T-helper 9 cell (primary cell): ENCODE measurements around the gene ARHGEF1.
A peak's percentile ranks its signal among the peaks of the same experiment; 100 is the strongest.

Experiments
- DNase-seq: peaks from one replicate; pipeline ENCODE4 v3.0.0-alpha.2; 2020

The ARHGEF1 gene

GRCh38 chr19:41886761-41887710, 4.1 kb downstream of the ARHGEF1 start:
- DNase-seq, result peak; percentile 54

GRCh38 chr19:41887711-41888382, 4.9 kb downstream of the ARHGEF1 start:
- peak; percentile 75 for DNase-seq

- no peak for DNase-seq
These were observed 5.9 kb downstream of the ARHGEF1 start for GRCh38 chr19:41888926-41889325.

DNA sequence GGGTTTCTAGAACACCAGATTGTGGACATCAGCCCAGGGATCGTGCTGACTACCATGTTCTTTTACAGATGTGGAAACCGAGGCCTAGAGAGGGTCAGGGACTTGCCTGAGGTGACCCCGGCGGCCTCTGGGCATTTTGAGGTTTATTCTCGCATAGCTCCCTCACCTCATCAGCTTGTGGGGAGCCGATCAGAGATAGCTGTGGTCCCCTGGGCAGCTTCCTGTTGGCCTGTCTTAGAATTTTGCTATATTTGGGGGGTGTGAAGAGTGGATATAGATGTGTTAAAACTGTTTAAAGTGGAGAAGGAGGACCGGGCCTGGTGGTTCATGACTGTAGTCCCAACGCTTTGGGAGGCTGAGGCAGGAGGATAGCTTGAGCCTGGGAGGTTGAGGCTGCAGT, 6.9 kb downstream of the ARHGEF1 start:
- no peak for DNase-seq

DNA sequence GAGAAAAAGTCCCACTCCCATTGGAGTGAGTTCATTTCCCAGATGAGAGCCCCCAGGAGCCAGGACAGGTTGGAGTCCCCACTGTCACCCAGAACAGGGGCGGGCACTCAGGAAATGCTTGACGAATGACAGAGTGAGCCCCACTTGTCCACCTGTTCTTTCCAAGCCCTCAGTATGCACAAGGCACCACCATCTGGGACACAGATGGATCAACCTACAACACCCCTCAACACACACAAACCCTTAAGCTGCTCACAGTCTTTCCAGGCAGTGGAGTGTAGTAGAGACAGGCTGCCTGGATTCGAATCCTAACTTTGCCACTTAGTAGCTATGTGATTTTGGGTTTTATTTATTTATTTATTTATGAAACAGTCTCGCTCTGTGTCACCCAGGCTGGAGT, 8.0 kb downstream of the ARHGEF1 start:
- no peak for DNase-seq

DNA sequence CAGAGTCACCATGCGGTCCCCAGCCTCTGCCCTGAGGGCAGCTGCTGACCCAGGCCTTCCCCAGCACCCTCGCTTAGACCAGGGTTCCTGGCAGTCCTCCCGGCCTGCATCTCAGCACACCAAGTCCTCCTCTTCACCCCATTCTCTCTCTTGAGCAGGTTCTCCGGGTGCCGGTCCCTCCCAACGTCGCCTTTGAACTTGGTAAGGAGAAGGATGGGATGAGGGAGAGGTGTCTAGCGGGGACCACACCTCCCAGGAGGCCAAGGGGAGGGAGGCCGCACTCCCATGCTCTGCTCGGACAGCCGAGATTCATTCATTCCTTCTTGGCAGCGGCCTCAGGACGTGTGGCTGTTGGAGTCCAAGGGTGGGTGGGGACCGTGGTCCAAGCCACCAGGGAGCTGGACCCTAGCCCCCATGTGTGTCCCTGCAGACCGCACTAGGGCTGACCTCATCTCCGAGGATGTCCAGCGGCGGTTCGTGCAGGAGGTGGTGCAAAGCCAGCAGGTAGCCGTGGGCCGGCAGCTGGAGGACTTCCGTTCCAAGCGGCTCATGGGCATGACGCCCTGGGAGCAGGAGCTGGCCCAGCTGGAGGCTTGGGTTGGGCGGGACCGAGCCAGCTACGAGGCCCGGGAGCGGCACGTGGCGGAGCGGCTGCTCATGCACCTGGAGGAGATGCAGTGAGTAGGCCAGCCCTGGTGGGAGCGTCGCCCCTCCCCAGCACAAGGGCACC, 9.4 kb downstream of the ARHGEF1 start:
- no peak for DNase-seq

DNA sequence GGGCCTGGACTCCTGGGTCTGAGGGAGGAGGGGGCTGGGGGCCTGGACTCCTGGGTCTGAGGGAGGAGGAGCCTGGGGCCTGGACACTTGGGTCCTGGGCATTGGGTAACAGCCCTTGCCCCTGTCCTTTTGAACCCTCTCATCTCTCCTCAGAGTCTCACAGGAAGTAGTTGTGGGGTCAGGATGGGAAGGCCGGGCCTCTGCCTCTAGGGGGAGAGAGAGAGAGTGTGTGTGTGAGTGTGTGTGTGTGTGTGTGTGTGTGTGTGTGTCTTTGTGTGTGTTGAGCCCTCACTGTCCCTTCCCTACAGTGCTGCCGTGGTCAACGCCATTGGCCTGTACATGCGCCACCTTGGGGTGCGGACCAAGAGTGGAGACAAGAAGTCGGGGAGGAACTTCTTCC, 10.9 kb downstream of the ARHGEF1 start:
- DNase-seq, result no peak

DNA sequence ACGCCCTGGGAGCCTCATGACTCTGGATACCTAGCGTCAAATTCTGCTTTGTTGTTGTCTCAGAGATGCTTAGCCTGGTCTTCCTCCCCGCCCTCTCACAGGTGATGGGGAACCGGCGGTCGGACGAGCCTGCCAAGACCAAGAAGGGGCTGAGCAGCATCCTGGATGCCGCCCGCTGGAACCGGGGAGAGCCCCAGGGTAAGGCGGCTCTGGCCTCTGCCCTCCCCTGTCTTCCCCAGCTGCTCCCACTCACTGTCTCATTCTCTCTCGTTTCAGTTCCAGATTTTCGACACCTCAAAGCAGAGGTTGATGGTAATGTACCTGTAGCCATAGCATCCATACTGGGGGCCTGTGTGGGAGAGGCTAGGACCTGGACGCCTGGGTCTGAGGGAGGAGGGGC, 11.4 kb downstream of the ARHGEF1 start:
- DNase-seq, result no peak

DNA sequence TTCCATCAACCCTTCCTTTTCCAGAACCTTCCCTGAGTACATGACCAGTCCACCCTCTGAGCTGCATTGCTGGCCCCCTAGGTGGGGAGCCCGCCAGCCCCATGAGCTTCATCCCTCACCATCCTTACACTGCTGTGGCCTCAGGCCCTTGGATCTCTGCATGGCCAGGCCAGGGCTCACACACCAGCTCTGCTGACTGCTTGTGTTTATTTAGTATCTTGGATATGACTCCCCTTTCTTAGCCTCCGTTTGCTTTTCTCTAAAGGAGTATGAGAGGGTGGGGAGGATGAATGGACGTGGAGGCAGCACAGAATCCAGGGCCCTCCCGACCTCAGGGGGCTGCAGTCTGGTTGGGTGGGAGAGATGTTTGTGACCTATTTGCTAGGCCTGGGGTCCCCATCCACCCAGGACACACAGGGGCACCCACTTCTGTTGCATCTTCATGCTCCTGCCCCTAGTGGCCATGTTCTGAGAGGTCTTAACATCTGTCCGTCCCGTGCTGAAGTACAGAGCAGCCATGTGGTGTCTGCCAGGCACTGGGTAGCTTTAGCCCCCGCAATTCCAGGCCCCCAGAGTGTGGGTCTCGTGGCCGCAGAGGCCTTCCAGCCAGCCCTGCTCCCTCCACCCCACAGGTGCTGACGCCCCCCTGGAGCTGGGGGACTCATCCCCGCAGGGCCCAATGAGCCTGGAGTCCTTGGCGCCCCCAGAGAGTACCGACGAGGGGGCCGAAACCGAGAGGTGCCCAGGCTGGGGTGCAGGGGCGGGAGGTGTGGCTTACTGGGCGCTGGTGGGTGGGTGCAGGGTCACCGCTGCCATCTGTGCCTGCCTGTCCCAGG, 13.0 kb downstream of the ARHGEF1 start:
- no peak for DNase-seq

- no peak for DNase-seq
These were observed 13.6 kb downstream of the ARHGEF1 start for GRCh38 chr19:41896581-41896942.

DNA sequence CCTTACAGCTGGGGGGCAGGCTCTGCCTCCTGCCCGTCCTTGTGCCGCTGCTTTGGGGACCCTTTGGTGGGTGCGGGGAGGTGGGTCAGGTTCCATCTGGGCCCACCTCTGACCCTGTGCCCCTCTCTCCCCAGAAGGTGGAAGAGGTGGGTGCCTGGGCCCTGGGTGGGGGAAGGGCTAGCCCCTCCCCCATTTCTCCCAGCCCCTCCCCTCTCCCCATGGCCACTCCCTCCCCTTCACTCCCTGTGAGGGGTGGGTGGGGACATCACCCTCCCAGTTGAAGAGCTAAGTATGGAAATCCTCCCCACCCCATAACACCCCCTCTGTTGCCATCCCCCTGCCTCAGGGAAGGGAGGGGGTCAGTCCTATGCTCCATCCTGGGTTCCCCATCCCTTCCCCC, 14.2 kb downstream of the ARHGEF1 start:
- no peak for DNase-seq

DNA sequence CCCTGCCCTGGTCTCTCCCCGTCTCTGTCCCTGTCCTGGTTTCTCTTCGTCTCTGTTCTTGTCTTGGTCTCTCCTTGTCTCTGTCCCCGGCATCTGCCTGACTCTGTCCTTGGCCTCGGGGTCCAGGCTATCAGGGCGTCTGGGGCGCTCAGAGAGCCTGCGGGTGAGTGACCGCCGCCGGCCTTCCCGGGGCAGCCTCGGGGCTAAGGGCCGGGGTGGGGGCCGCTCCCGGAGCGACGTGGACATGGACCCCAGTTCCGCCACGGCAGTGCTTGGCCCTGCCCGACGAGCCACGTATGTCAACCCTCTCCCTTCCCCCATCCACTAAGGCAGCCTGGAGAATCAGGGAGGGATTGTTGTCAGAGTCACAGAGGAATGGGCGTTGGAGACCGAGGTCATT, 14.8 kb downstream of the ARHGEF1 start:
- no peak for DNase-seq

DNA sequence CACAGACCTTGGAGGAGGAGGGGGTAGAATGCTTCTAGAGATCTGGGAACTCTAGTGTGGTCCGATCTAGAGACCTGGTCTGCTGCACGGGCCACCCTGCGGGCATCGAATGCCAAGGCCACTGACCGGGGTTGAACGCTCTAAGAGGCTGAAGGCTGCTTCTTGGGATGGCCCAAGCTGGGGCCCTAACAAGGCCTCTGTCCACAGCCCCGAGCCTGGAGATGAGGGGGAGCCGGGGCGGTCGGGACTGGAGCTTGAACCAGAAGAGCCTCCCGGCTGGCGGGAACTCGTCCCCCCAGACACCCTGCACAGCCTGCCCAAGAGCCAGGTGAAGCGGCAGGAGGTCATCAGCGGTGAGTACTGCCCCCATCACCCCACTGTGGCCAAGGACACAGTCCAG, 15.3 kb downstream of the ARHGEF1 start:
- no peak for DNase-seq

- DNase-seq, result no peak
These were observed 18.9 kb downstream of the ARHGEF1 start for GRCh38 chr19:41901707-41902360.

DNA sequence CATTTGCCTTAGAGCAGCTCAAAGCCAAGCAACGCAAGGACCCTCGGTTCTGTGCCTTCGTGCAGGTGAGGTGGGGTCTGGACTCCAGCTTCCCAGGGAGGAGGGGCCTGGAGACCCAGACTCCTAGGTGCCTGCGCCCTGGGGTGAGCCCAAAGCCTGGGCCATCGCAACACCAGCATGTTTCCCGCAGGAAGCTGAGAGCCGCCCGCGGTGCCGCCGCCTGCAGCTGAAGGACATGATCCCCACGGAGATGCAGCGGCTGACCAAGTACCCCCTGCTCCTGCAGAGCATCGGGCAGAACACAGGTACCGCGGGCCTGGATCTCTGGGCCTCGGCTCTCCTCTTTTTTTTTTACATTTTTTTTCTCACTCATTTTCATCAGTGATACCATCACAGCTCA, 19.6 kb downstream of the ARHGEF1 start:
- DNase-seq, result no peak

- no peak for DNase-seq
These were observed 20.4 kb downstream of the ARHGEF1 start for GRCh38 chr19:41903193-41903953.

DNA sequence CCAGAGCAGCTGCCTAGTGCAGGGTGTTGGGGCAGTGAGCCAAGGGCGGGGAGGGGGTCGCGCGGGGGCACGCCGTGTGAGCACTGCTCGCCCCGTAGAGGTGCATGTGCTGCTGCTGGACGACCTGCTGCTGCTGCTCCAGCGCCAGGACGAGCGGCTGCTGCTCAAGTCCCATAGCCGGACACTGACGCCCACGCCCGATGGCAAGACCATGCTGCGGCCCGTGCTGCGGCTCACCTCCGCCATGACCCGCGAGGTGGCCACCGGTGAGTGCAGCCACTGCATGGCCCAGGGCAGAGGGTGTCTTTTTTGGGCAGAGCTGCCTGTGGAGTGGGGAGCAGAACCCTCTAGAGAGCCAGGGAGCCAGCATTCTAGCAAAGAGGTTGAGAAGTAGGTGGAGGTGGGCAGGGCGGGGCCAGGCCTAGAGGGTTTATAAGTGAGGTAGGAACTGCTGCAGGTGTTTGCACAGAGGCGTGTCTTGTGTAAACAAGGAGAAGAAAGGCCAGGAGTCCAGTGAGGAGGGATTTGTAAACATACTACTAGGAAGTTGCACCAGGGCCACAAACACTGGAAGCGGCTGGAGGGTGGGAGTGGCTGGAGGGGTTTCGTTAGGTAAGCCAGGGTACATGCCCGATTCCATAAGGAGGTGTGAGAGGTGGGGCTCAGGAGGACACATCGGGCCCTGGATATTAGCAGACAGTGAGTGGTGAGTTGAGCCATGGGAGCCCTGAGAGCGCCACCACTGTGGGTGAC, 21.3 kb downstream of the ARHGEF1 start:
- no peak for DNase-seq

DNA sequence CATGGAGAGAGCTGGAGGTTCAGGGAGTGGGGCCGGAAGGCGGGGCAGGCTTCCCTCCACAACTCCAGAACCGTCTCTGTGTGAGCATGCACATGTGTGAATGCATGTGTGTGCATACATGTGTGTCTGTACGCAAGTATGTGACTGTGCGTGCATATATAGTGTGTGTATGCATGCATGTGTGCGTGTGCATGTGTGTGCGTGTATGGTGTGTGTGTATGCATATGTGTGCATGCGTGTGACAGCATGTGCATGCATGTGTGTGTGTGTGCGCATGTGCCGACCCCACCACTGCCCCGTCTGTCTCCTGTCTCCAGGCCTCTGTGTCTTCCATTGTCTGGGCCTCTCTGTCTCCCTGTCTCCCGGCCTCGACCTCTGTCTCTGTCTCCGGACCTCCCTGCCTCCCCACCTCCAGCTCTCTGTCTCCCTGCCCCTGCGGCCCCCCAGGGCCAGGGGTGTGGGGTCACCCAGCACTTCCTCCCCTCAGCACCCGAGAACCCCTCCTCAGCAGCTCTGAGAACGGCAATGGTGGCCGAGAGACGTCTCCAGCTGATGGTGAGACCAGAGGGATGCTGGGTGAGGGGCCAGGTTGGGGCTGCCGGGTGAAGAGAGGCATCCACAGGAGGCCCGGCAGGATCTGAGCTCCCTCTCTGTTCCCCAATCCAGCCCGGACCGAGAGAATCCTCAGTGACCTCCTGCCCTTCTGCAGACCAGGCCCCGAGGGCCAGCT, 22.5 kb downstream of the ARHGEF1 start:
- DNase-seq, result no peak

GRCh38 chr19:41906271-41906670, 23.3 kb downstream of the ARHGEF1 start:
- no peak for DNase-seq
